Activated T-cell treated with anti-CD3 and anti-CD28 coated beads, Interleukin-2, amount 50 U/mL, for 1 hour (primary cell): ENCODE results near the gene RIN3.
A peak's percentile ranks its signal among the peaks of the same experiment; 100 is the strongest.

Source experiments
- DNase-seq: peaks from one replicate; pipeline ENCODE4 v3.0.0-alpha.2; 2020

Gene RIN3

DNA sequence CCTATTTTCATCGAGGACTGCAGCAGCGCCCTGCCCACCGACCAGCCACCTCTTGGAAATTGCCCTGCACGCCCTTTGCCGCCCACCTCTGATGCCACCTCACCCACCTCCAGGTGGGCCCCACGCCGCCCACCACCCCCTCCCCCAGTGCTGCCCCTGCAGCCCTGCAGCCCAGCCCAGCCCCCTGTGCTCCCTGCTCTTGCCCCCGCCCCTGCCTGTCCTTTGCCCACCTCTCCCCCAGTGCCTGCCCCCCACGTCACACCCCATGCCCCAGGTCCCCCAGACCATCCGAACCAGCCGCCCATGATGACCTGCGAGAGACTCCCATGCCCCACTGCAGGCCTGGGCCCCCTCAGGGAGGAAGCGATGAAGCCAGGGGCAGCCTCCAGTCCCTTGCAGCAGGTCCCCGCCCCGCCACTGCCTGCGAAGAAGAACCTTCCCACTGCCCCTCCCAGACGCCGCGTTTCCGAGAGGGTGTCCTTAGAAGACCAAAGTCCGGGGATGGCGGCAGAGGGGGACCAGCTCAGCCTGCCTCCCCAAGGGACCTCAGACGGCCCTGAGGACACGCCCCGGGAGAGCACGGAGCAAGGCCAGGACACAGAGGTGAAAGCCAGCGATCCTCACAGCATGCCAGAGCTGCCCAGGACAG lies 138.3 kb downstream of the RIN3 start:
- peak; percentile 51 for DNase-seq

GRCh38 chr14:92652413-92653151 lies 139.0 kb downstream of the RIN3 start:
- peak; percentile 43 for DNase-seq

DNA sequence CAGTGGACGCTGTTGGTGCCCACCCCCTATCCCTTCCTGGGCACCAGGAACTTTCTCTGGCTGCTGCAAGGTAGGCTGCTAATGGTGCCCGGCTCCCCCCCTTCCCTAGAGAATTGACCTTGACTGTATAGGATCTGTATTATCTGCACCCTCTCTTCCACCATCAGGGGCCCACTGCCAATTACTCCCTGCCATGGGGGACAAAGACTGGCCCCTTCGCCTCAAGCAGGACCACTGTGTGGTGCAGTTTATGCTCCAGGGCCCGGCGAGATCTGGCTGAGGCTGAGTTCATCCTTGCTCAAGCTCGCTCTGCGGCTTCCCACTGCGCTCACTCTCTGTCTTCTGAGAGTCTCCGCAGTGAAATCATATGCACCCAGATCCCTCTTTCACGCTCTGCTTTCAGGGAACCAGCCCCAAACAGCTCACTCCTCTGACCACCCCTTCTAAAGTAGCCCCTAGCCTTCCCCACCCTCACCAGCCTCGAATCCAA lies 139.6 kb downstream of the RIN3 start:
- DNase-seq: peak; percentile 40

GRCh38 chr14:92654239-92654901 lies 140.8 kb downstream of the RIN3 start:
- no peak for DNase-seq

DNA sequence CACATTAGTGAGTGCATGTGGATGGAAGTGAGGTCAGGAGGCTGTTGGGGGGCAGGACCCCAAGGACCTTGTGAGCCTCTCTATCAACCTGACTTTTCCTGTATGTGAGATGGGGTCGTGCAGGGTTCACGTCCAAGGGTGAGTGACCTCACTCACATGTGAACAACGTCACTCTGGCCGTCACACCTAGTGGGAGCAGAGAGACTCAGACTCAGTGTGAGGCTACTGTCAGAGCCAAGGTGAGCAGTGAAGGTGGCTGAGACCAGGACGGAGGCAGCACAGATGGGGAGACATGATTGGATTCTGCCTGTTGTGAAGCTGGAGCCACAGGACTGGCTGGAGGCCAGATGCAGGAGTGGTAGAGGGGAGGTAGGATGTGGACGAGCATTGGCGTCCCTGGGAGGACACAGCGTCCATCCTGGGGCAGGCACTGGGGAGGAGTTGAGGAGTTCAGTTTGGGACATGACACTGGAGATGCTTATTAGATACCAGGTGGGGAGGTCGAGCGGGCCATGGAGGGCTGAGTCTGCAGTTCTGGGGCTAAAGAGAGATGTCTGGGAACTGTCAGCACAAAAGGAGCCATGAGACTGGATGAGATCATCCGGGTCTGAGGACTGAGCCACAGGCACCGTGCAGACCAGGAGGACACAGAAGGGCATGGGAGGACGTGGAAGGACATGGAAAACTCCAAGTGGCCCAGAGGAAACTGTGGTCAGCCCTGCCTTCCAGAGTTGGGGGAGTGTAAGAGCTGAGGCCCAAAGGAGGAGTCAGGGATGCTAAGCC lies 142.0 kb downstream of the RIN3 start:
- no peak for DNase-seq

DNA sequence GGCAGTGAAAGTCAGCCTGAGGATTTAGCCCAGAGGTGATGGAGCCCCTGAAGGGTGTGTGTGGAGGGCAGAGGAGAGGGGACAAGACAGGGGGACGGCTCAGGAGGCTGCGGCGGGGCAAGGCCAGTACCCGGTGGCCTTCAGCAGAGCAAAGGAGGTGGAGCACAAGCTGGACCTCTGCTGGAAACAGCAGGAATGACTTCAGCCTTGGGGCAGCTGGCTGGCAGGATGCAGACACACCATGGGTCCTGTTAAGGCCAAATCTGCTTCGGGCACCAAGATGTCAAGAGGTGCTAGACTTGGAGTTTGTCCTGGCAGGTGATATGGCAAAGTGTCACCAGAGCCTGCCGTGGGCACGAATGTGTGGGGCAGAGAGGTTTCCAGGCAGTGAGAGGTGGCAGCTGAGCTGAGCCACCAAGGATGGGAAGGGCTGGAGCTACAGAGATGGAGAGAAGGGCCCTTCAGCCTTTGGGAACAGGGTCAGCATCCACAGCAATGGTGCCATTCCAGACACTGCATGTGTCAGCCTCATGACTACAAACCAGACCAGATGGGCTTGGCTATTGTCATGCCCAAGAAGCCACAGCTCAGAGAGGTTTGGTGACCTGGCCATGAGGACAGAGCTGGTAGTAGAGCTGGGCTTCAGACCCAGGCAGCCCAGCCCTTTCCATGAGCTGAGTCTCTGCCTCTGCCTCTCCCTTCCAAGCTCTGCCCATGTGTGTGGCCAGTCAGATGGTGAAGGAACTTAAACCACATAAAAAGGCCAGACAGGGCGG lies 142.9 kb downstream of the RIN3 start:
- DNase-seq: no peak

GRCh38 chr14:92657457-92658142 lies 144.0 kb downstream of the RIN3 start:
- no peak for DNase-seq

DNA sequence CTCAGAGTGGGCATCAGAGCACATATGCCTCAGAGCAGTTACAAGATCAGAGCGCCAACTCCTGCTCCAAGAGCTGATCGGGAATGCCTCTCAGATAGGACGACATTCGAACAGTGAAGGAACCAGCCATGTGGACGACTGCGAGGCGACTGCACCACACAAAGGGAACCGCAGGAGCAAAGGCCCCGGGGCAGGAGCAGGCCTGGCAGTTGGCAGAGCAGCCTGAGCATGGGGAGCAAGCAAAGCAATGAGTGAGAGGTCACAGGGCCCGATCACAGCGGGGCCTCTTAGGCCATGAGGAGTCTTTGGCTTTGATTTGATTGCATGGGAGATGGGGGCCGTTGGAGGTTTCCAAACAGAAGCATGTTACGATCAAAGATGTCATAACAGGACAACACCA lies 144.6 kb downstream of the RIN3 start:
- no peak for DNase-seq

- no peak for DNase-seq
Observed at GRCh38 chr14:92658684-92659083, 145.1 kb downstream of the RIN3 start.

- no peak for DNase-seq
Observed at GRCh38 chr14:92659765-92660561, 146.4 kb downstream of the RIN3 start.

GRCh38 chr14:92660571-92660970 lies 147.0 kb downstream of the RIN3 start:
- DNase-seq: no peak

- no peak for DNase-seq
Observed at GRCh38 chr14:92663049-92663448, 149.5 kb downstream of the RIN3 start.

GRCh38 chr14:92665661-92666110 lies 152.1 kb downstream of the RIN3 start:
- DNase-seq: no peak

GRCh38 chr14:92666251-92666650 lies 152.7 kb downstream of the RIN3 start:
- no peak for DNase-seq

GRCh38 chr14:92668276-92668973 lies 154.8 kb downstream of the RIN3 start:
- no peak for DNase-seq

- DNase-seq: no peak
Observed at GRCh38 chr14:92670160-92670559, 156.6 kb downstream of the RIN3 start.

DNA sequence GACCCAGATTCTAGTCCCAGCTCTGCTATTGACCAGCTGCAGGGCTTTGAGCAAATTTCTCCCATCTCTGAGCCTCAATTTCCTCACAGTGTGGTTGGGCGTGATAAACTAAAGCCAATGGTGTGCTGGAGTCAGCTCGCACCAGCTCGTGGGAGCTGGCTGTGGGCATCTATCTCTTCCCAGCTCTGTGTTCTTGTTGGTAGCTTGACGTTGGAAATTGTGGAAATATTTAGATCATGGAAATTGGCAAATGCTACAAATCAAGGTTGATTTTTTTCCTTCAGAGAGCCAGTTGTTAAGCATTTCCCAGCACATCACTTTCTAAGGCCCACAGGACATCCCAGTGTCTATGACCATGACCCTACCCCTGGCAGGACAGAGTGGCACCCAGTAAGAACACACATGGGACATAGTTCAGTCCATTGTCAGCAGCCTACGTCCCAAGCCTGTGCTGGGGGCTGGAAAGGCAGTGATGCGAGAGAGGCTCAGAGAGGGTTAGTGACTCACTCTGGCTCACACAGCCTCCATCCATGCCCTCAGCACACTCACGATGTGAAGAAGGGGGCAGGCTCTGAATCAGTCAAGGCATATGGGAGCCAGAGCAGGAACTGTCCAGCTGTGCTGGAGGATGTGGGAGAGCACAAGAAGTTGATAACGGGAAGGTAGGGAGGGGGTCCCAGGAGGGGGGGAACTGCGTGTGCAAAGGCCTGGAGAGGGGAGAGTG lies 157.2 kb downstream of the RIN3 start:
- no peak for DNase-seq

DNA sequence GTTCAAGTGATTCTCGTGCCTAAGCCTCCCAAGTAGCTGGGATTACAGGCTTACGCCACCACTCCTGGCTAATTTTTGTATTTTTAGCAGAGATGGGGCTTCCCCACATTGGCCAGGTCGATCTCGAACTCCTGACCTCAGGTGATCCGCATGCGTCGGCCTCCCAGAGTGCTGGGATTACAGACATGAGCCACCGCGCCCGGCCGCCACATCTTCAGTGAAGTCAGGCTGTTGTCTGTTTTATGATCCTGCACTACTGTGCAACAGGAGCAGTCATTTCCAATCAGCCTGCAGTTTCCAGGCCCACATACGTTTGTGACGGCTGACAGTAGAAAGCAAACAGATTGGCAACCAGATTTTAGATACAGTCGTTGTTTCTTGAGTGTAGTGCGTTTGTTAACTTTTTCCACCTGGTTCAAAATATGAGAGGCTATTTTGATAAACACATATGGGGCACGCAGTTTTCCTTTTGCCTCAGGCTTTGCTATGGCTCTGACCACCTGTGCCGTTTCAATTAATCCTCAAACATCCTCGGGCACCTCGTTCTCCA lies 160.1 kb downstream of the RIN3 start:
- DNase-seq: no peak

DNA sequence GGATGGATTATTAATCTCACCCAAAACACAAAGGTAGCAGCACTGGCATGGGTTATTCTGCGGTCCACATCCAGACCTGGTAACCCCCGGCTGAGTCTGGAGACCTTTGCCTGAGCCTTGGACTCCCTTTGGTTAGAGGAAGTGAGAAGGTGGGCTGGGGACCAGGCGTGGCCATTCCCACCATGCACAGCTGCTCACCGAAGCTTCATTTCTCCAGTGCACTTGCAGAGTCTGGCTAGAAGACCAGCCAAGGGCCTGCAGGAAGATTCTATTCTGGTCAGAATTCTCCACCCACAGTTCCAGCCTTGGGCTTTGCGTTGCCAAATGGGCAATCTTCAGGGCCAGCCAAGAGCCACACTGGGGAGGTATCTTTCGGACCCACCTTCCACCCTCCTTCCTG lies 161.8 kb downstream of the RIN3 start:
- peak; percentile 13 for DNase-seq
